Subcutaneous adipose tissue (tissue), 4 donors: ENCODE results near the gene FGD4. TPM values are rescaled to one million over a fixed set of nuclear protein-coding genes. Genes with fewer than 3 reads are reported as not detected.

Experiments
- total RNA-seq, 4 donors: library from RNA; depleted of rRNA; stranded (reverse); fragments of >200 nt; gene quantifications; one replicate each; pipeline ENCODE4 v1.1.0, GENCODE V29; 2016
- TF ChIP-seq, protein P1 (sequence below): fragments of 450-650 bp; IDR thresholded peaks from one replicate; pipeline ENCODE4 v1.5.1; 2016; ENCODE audit warnings: low read depth, mild to moderate bottlenecking, control low read depth, antibody characterized with exemption, moderate library complexity

FGD4 gene
- total RNA-seq, 4 donors from 2014 or later: 65.1 to 96.9 (median 85.8) TPM

GRCh38 chr12:32568228-32568627, 168.9 kb downstream of the FGD4 start:
- TF ChIP-seq, protein P1, sequence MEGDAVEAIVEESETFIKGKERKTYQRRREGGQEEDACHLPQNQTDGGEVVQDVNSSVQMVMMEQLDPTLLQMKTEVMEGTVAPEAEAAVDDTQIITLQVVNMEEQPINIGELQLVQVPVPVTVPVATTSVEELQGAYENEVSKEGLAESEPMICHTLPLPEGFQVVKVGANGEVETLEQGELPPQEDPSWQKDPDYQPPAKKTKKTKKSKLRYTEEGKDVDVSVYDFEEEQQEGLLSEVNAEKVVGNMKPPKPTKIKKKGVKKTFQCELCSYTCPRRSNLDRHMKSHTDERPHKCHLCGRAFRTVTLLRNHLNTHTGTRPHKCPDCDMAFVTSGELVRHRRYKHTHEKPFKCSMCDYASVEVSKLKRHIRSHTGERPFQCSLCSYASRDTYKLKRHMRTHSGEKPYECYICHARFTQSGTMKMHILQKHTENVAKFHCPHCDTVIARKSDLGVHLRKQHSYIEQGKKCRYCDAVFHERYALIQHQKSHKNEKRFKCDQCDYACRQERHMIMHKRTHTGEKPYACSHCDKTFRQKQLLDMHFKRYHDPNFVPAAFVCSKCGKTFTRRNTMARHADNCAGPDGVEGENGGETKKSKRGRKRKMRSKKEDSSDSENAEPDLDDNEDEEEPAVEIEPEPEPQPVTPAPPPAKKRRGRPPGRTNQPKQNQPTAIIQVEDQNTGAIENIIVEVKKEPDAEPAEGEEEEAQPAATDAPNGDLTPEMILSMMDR: no peak

DNA sequence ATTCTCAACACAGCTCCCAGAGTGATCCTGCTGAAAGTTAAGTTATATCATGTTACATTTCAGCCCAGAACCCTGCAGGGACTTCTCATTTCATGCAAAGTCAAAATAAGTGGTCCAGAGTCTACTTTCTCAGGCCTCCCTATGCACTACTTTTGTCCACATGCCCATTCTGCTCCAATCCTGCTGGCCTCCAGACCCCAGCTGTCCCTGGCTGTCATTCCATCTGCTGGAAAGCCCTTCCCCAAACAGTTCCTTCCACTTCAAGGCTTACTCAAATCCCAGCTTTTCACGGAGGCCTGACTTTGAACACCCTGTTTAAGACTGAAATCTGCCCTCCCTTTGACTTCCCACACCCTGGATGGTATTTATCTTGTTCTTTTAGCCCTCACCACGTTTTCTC, 169.9 kb downstream of the FGD4 start:
- TF ChIP-seq, protein P1: no peak

GRCh38 chr12:32574585-32574984, 175.2 kb downstream of the FGD4 start:
- TF ChIP-seq, protein P1: no peak

GRCh38 chr12:32577328-32577727, 178.0 kb downstream of the FGD4 start:
- TF ChIP-seq, protein P1: no peak

- TF ChIP-seq, protein P1: no peak
Observed at GRCh38 chr12:32583534-32583933, 184.2 kb downstream of the FGD4 start.

GRCh38 chr12:32585680-32586079, 186.3 kb downstream of the FGD4 start:
- TF ChIP-seq, protein P1: no peak

DNA sequence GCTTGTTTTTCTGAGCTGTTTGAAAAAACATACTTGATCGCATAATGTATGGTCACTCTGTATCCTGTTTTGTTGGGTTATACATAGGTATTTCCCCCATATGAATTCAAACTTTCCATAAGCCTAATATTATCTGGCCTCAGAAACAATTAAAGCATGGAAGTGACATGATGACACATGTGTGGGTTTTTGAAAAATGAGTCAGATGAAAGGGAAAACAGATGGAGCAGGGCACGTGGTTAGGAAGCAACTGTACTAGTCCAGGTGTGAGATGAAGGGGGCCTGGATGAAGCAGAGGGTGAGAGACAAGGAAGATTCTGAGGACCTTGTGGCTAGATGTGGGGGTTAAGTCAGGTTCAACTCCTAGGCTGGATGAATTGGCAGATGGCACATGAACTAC, 187.0 kb downstream of the FGD4 start:
- TF ChIP-seq, protein P1: no peak
